ENCODE results near the gene RAPGEF4. TPM values are rescaled to one million over a fixed set of nuclear protein-coding genes. Genes with fewer than 3 reads are reported as not detected.

RAPGEF4 gene
- total RNA-seq, 1 experiment from 2014 or later = 0.59 TPM

DNA sequence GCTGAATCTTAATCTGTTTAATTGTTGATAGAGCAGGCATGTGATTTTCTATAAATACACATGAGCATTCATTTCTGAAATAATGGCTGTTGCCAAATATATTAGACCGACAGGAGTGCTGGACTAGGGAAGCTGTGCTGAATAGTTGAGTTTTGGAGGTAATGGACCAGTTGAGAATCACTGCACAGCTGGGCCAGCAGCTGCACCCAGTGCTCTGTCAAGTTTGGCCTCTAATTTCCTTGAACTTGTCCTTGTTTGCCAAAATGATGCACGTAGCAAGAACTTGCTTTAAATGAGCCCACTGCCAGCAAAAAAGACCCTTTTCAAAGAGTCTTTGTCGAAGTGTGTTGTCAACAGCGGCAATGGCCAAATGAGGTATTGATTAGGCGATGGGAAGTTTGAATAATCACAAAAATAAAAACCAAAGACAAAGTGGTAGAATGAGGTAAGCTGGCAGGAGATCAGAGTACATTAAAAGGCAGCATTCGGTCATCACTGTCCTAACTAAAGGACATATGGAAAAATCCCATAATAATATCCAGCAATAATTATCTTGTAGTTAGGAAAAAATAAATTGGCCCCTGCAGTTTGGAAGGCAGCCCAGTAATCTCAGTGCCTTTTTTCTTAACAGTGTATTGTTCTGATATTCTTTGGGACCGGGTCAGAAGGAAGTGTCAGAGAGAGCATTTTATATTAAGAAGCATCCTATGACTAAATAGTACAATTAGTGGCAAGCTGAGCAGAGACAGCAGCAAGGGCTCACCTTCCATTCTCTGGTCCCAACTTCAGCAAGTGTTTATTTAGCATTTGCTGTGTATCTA, 126.2 kb downstream of the RAPGEF4 start:
- DNase-seq (ENCODE audit: low read depth, low spot score) (no peak), ATAC-seq (no peak)
- no peak overlapping the region for H3K27ac ChIP-seq (ENCODE audit: low read depth, low read length)
- H3K79me2 ChIP-seq (ENCODE audit: insufficient read depth, low read length) = no peaks in the 10 kb centered on the region
- ChIA-PET RAD21 (ENCODE audit: low non-redundant PET in 1 of 2, low total read pairs in 2 of 2, uncharacterized antibody in 2 of 2, unreplicated experiment in 2 of 2) (no interaction called here), CTCF (no interaction called here), POLR2A (no interaction called here)
- intact Hi-C loops (cut with micrococcal nuclease) = no loop called here
- no peaks in the 10 kb centered on the region for H4K20me1 ChIP-seq (ENCODE audit: insufficient read depth)
- no peak overlapping the region for H3K4me2 ChIP-seq (ENCODE audit: low read length)
- H3K4me1 ChIP-seq (ENCODE audit: control insufficient read depth in 1 of 2, insufficient read depth in 2 of 2, low read length in 2 of 2) = no peaks in the 10 kb centered on the region
- H3K9me3 ChIP-seq (ENCODE audit: control insufficient read depth in 1 of 2, insufficient read depth in 1 of 2, low read depth in 1 of 2, low read length in 2 of 2) = no peaks in the 10 kb centered on the region
- H3K9me2 ChIP-seq (ENCODE audit: insufficient read depth) = no peaks in the 10 kb centered on the region
- no peak overlapping the region for H2AFZ ChIP-seq (ENCODE audit: low read depth, low read length, poor library complexity, severe bottlenecking)
- no peaks in the 10 kb centered on the region for H3K27me3 ChIP-seq (ENCODE audit: insufficient read depth, low read length)
- TF ChIP-seq SP1 (IDR thresholded peaks at IDR 0.05; ENCODE audit: low read depth) (no peak), FOSL1 (IDR thresholded peaks at IDR 0.05; ENCODE audit: low read depth) (no peak)
- no peak overlapping the region for H3K4me3 ChIP-seq (replicated peaks in 1 of 2; ENCODE audit: low read depth in 1 of 2, low read length in 2 of 2)
- no TSS peak for BruUV-seq (replicated peaks)
- no peak overlapping the region for H3K9ac ChIP-seq (ENCODE audit: low read length)
- H3K36me3 ChIP-seq (ENCODE audit: control insufficient read depth in 1 of 2, insufficient read depth in 2 of 2, low read length in 2 of 2) = no peaks in the 10 kb centered on the region

- Histone ChIP-seq H3K9me3 (ENCODE audit: control insufficient read depth in 1 of 2, insufficient read depth in 1 of 2, low read depth in 1 of 2, low read length in 2 of 2) (no peaks in the 10 kb centered on the region), H3K4me2 (ENCODE audit: low read length) (no peak overlapping the region), H3K9me2 (ENCODE audit: insufficient read depth) (no peaks in the 10 kb centered on the region), H3K4me1 (ENCODE audit: control insufficient read depth in 1 of 2, insufficient read depth in 2 of 2, low read length in 2 of 2) (no peaks in the 10 kb centered on the region), H3K27ac (ENCODE audit: low read depth, low read length) (no peak overlapping the region), H2AFZ (ENCODE audit: low read depth, low read length, poor library complexity, severe bottlenecking) (no peak overlapping the region), H3K36me3 (ENCODE audit: control insufficient read depth in 1 of 2, insufficient read depth in 2 of 2, low read length in 2 of 2) (no peaks in the 10 kb centered on the region), H3K9ac (ENCODE audit: low read length) (no peak overlapping the region), H4K20me1 (ENCODE audit: insufficient read depth) (no peaks in the 10 kb centered on the region), H3K4me3 (replicated peaks in 1 of 2; ENCODE audit: low read depth in 1 of 2, low read length in 2 of 2) (no peak overlapping the region), H3K79me2 (ENCODE audit: insufficient read depth, low read length) (no peaks in the 10 kb centered on the region), H3K27me3 (ENCODE audit: insufficient read depth, low read length) (no peaks in the 10 kb centered on the region)
- intact Hi-C loops (cut with micrococcal nuclease) = no loop called here
- ChIA-PET CTCF (no interaction called here), POLR2A (no interaction called here), RAD21 (ENCODE audit: low non-redundant PET in 1 of 2, low total read pairs in 2 of 2, uncharacterized antibody in 2 of 2, unreplicated experiment in 2 of 2) (no interaction called here)
- TF ChIP-seq CTCF (IDR thresholded peaks at IDR 0.05 in 2 of 3, conservative IDR thresholded peaks at IDR 0.05 in 1 of 3; ENCODE audit: borderline replicate concordance in 1 of 3, insufficient read depth in 1 of 3, low read depth in 2 of 3, low read length in 2 of 3) (no peak), CBX3 (IDR thresholded peaks at IDR 0.05; ENCODE audit: low read depth) (no peak), ZFX (IDR thresholded peaks at IDR 0.05) (no peak), JUND (IDR thresholded peaks at IDR 0.05) (no peak)
- no peak for ATAC-seq
- no peak for DNase-seq (ENCODE audit: low read depth, low spot score)
- no TSS peak for BruUV-seq (replicated peaks)
These were observed 127.7 kb downstream of the RAPGEF4 start for GRCh38 chr2:172863341-172863740.
